Activated naive CD4-positive, alpha-beta T cell treated with anti-CD3 and anti-CD28 coated beads, Interleukin-2, amount 50 U/mL, for 72 hours (primary cell): ENCODE measurements around the gene CABCOCO1. TPM values are rescaled to one million over a fixed set of nuclear protein-coding genes. Genes with fewer than 3 reads are reported as not detected.

ENCODE experiments used
- ATAC-seq, 2 donors: fragments of 150-1000 bp; cut with Tn5 transposase; 2 replicates each; pipeline ENCODE4 v1.10.0; 2021; ENCODE audit warnings: mild to moderate bottlenecking in 2 of 2, moderate library complexity in 2 of 2
- DNase-seq, 2 donors: peaks; one replicate each; pipeline ENCODE4 v3.0.0; 2021 to 2022; ENCODE audit warnings: low spot score in 2 of 2
- H3K27ac Mint-ChIP-seq, 2 donors: one replicate each; pipeline ENCODE4 v1.8.0; 2022; ENCODE audit warnings: mild to moderate bottlenecking in 2 of 2, mixed read lengths in 2 of 2
- H3K36me3 Mint-ChIP-seq, 2 donors: one replicate each; pipeline ENCODE4 v1.8.0; 2022; ENCODE audit warnings: mixed read lengths in 2 of 2
- H3K9me3 Mint-ChIP-seq, 2 donors: one replicate each; pipeline ENCODE4 v1.8.0; 2022; ENCODE audit warnings: mixed read lengths in 2 of 2
- total RNA-seq, 2 donors: library from RNA; stranded (reverse); gene quantifications; one replicate each; pipeline ENCODE4 v1.2.3, GENCODE V29; 2022

CABCOCO1 gene
- total RNA-seq, result not detected

DNA sequence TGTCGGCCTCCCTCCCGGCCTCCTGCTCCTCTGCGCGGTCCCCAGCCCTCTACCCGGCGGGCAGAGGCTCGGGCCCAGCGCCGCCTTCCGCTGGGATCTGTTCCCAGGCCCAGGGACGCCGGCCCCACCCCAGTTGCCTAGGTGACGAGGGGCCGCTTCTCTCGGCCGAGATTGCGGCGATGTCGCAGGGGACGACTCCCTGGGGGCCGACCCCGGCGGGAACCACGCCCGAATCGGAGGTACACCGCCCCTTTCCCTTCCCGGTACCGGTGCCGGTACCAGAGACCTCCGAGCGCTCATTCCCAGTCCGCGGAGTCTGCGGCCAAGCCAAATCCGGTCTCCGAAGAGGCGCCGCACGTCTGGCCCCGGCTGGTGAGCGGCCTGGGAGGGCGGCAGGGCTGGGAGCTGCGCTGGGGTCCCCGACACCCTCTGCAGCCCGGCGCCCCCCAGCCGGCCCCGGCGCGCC lies at the start of gene CABCOCO1:
TSS of gene CABCOCO1 (plus strand) at position 136 of the 466 bp plus-strand sequence. CDS start at position 180, 44 bp downstream.
- Mint-ChIP-seq H3K36me3 (no peaks in the 10 kb centered on the region), H3K27ac (peak within 1 kb of the TSS in 1 of 2 donors; percentile 60), H3K9me3 (no peaks in the 10 kb centered on the region)
- DNase-seq (no peak), ATAC-seq (no peak)

DNA sequence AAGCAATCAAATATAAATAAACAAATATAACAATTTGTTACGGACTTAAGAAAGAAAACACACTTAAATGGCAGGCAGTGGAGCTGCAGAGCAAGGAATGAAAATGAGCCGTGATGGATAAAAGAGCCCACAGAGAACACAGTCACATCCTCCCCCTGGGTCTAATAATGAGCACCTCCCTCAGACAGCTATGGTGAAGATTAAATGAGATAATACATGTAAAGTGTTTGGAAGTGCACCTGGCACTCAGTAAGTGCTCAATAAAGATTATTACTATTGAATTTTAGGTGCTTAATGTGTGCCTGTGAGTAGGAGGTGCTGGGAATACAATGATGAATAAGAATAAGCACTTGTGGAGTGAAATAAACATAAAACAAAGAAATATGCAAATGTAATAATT lies 49.1 kb upstream of the CABCOCO1 start:
- Mint-ChIP-seq H3K36me3 (no peaks in the 10 kb centered on the region), H3K9me3 (no peaks in the 10 kb centered on the region), H3K27ac (no peak overlapping the region)
- no peak for ATAC-seq
- DNase-seq, result no peak

- H3K27ac Mint-ChIP-seq, result no peak overlapping the region
- no peak for ATAC-seq
- no peaks in the 10 kb centered on the region for H3K9me3 Mint-ChIP-seq
- H3K36me3 Mint-ChIP-seq, result no peaks in the 10 kb centered on the region
- DNase-seq, result no peak
Observed at GRCh38 chr10:61616611-61617010, 46.1 kb upstream of the CABCOCO1 start.

GRCh38 chr10:61617180-61617579 lies 45.5 kb upstream of the CABCOCO1 start:
- ATAC-seq (no peak), DNase-seq (no peak)
- Mint-ChIP-seq H3K27ac (no peak overlapping the region), H3K9me3 (no peaks in the 10 kb centered on the region), H3K36me3 (no peaks in the 10 kb centered on the region)

GRCh38 chr10:61617586-61617985 lies 45.1 kb upstream of the CABCOCO1 start:
- no peaks in the 10 kb centered on the region for H3K9me3 Mint-ChIP-seq
- no peak overlapping the region for H3K27ac Mint-ChIP-seq
- DNase-seq (no peak), ATAC-seq (no peak)
- H3K36me3 Mint-ChIP-seq, result no peaks in the 10 kb centered on the region

GRCh38 chr10:61618388-61618961 lies 44.3 kb upstream of the CABCOCO1 start:
- H3K9me3 Mint-ChIP-seq, result no peaks in the 10 kb centered on the region

GRCh38 chr10:61620506-61620905 lies 42.2 kb upstream of the CABCOCO1 start:
- H3K27ac Mint-ChIP-seq, result no peak overlapping the region
- ATAC-seq, result no peak
- H3K36me3 Mint-ChIP-seq, result no peaks in the 10 kb centered on the region
- no peak for DNase-seq
- H3K9me3 Mint-ChIP-seq, result no peaks in the 10 kb centered on the region

More at GRCh38 chr10:61618388-61618961, 44.3 kb upstream of the CABCOCO1 start:
- Mint-ChIP-seq H3K27ac (no peak overlapping the region), H3K36me3 (no peaks in the 10 kb centered on the region)
- ATAC-seq (no peak), DNase-seq (no peak)

GRCh38 chr10:61621605-61622051 lies 41.1 kb upstream of the CABCOCO1 start:
- Mint-ChIP-seq H3K27ac (no peak overlapping the region), H3K36me3 (no peaks in the 10 kb centered on the region), H3K9me3 (no peaks in the 10 kb centered on the region)
- ATAC-seq (no peak), DNase-seq (no peak)

GRCh38 chr10:61623161-61623560 lies 39.6 kb upstream of the CABCOCO1 start:
- Mint-ChIP-seq H3K9me3 (no peaks in the 10 kb centered on the region), H3K36me3 (no peaks in the 10 kb centered on the region)
- no peak for ATAC-seq

GRCh38 chr10:61626209-61626608 lies 36.5 kb upstream of the CABCOCO1 start:
- Mint-ChIP-seq H3K27ac (no peak overlapping the region), H3K9me3 (no peaks in the 10 kb centered on the region), H3K36me3 (no peaks in the 10 kb centered on the region)
- no peak for DNase-seq
- no peak for ATAC-seq

More at GRCh38 chr10:61623161-61623560, 39.6 kb upstream of the CABCOCO1 start:
- H3K27ac Mint-ChIP-seq, result no peak overlapping the region
- no peak for DNase-seq

- H3K36me3 Mint-ChIP-seq, result no peaks in the 10 kb centered on the region
- no peaks in the 10 kb centered on the region for H3K9me3 Mint-ChIP-seq
- no peak overlapping the region for H3K27ac Mint-ChIP-seq
- ATAC-seq, result no peak
- DNase-seq, result no peak
Observed at GRCh38 chr10:61627266-61627665, 35.5 kb upstream of the CABCOCO1 start.

DNA sequence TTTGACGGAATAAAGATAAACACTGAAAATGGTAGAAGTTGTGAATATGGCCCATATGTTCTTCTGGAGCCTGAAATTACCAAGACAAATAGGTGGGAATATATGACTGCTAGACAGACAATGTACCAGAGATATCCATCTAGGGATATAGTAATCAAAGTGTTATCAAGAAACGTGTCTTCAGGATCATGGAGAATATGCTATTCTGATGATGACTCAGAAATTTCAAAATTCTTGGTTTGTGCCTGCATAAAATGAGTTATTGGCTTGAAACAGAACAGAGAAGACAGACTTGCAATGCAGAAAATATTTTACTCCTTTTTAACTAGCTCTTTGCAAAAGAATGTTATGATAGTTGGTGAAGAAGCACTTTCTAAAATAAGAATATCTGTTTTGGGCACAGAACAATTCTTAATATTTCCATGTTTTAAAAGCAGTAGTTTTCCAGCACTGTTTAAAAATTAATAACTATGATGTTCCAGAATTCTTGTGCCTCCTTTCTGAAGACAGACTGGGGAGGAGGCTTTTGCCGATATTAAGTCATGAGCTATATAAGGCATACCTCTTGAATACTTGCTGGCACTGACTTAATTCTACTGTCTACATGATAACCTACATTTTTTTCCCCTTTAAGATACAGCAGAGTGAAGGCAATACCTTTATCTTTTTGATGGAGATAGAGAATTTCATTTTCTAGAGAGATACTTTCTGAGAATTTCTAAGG lies 34.4 kb upstream of the CABCOCO1 start:
- H3K27ac Mint-ChIP-seq, result no peak overlapping the region
- no peaks in the 10 kb centered on the region for H3K36me3 Mint-ChIP-seq
- DNase-seq (no peak), ATAC-seq (no peak)
- no peaks in the 10 kb centered on the region for H3K9me3 Mint-ChIP-seq

DNA sequence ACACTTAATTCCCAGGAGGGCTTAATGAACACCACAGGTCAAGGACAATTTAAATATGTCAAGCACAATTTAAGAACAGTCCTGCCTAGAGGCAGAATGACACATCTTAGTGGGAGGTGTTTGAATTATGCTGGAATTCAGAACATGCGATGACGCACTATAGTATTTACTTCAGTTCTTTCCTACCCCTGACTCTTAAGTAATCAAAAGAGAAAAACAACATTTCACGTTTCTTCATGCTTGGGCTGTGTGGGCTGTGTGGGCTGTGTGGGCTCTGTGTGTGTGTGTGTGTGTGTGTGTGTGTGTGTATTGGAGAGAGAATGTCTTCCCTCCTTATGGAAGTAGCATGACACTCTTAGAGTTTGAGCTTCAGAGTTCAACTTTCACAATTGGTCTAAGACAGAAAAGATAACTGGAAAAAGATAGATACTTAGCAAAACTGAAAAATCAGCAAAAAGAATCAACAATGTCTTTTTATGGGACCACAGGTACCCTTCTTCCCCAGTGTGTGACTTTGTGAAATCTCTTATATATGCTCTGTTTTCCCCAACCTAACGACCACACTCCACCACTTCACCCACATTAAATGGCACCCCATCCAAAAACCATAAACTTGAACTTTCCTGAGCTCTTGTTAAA lies 33.7 kb upstream of the CABCOCO1 start:
- no peak for DNase-seq
- ATAC-seq, result no peak
- no peaks in the 10 kb centered on the region for H3K36me3 Mint-ChIP-seq
- no peaks in the 10 kb centered on the region for H3K9me3 Mint-ChIP-seq
- H3K27ac Mint-ChIP-seq, result no peak overlapping the region

GRCh38 chr10:61629576-61629975 lies 33.2 kb upstream of the CABCOCO1 start:
- no peaks in the 10 kb centered on the region for H3K36me3 Mint-ChIP-seq
- DNase-seq (no peak), ATAC-seq (no peak)
- H3K9me3 Mint-ChIP-seq, result no peaks in the 10 kb centered on the region
- peak overlapping the region in 1 of 2 donors; percentile 34 for H3K27ac Mint-ChIP-seq

GRCh38 chr10:61632057-61632670 lies 30.6 kb upstream of the CABCOCO1 start:
- ATAC-seq (no peak), DNase-seq (no peak)
- no peaks in the 10 kb centered on the region for H3K36me3 Mint-ChIP-seq

DNA sequence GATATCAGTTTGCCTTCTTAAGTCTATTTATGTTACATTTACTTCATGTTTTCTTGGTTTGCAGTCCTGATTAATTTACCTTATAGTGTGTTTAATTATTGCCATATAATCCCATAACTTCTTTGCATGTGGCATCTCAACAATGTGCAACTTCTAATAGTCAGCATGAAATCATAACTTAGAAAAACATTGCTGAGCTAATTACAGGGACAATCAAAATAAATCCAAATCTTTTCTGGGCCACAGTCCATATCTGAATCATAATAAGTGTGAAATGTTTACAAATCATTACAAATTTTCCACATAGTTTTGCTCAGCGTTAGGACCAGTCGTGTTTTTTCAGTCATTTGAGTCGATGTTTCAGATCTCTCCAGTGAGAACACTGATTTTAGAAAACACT lies 29.1 kb upstream of the CABCOCO1 start:
- ATAC-seq (no peak), DNase-seq (no peak)
- no peak overlapping the region for H3K27ac Mint-ChIP-seq
- H3K9me3 Mint-ChIP-seq, result no peaks in the 10 kb centered on the region
- no peaks in the 10 kb centered on the region for H3K36me3 Mint-ChIP-seq

More at GRCh38 chr10:61632057-61632670, 30.6 kb upstream of the CABCOCO1 start:
- H3K27ac Mint-ChIP-seq, result no peak overlapping the region
- H3K9me3 Mint-ChIP-seq, result no peaks in the 10 kb centered on the region

DNA sequence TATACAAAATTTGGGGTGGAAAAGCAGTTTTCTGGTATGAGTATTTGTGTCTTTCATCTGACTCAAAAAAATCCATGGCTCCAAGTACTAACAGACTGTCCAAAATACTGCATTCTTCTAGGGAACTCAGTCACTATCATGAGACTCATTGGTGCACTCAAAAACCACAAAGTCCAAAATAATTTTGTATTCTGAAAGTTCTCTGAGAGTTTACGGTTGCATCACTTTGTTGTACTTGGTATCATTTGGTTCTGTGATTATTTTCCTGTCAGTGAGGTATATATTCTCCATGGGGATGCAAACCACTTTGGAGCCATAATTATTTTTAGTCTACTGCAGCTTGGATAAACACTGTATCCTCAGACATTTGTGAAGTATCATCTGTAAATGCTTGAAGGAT lies 28.0 kb upstream of the CABCOCO1 start:
- no peak for ATAC-seq
- Mint-ChIP-seq H3K27ac (no peak overlapping the region), H3K9me3 (no peaks in the 10 kb centered on the region), H3K36me3 (no peaks in the 10 kb centered on the region)
- DNase-seq, result no peak
